NCI-H1930 (cell line): ENCODE results near the gene TTC31.
"Not testable (repeated sequence)": the region's sequence is repeated elsewhere in the genome, so short reads cannot be mapped to it uniquely, and the experiment has no call there.

Experiments
- DNase-seq, 2 experiments: peaks; one replicate each; lab custom pipeline; 2025; lab: John Stamatoyannopoulos, UW

The TTC31 gene

DNA sequence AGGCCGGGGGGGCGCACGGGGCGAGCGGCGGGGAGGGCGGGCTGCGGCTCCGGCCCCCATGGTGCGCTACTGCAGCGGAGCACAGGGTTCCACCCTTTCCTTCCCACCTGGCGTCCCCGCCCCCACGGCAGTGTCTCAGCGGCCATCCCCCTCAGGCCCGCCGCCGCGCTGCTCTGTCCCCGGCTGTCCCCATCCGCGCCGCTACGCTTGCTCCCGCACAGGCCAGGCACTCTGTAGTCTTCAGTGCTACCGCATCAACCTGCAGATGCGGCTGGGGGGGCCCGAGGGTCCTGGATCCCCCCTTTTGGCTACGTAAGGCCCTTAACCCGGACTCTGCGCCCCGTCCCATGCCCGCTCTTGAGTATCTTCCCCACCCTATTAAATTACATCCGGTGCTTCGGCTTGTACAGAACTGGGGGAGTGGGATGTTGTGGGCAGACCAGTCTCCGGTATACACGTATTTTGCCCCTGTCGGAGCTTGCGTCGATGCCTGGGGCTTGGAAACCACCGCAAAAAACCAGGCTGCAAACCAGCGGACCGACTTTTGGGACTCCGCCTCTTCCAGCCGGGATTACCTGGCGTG lies 25.2 kb upstream of the TTC31 start:
- peak; percentile 70 to 74 for DNase-seq

DNA sequence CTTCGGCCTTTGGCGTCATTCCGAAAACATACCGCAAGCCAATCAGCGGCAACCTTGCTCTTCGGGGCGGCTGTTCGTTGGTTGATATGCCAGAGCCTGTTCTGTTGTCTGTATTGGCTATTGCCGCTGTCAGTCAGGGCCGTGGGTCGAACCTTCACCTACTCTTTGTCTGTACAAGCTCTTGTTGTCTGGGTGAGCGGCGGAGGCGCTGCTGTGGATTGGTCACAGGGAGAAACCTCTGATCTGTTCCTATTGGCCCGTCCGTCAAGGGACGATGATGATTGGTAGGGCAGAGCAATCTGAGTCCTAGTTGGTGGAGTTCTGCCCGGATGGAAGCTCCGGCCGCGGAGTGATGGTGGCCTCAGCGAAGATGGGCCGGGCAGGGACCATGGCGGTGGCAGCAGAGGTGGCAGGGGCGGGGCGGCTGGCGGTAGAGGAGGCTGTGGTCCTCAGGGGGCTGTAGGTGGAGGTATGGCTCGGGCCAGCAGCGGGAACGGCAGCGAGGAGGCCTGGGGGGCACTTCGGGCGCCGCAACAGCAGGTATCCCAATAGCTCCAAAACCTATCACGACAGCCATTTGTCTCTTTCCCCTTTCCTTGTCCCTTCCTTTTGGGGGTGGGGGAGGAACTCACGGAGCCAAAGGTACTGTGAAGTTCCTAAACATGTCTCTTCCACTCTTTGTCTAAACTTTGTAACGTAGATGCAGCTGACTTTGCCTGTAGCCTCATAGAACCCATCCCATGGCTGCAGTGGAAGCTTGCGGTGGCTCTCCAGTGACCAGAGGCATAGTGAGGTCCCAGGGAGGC lies 24.5 kb upstream of the TTC31 start, which contains the start of gene WBP1:
WBP1 (plus strand) TSS at position 307 of the 806 bp plus-strand sequence; CDS start at position 472, 165 bp downstream.
- peak; percentile 99 for DNase-seq

DNA sequence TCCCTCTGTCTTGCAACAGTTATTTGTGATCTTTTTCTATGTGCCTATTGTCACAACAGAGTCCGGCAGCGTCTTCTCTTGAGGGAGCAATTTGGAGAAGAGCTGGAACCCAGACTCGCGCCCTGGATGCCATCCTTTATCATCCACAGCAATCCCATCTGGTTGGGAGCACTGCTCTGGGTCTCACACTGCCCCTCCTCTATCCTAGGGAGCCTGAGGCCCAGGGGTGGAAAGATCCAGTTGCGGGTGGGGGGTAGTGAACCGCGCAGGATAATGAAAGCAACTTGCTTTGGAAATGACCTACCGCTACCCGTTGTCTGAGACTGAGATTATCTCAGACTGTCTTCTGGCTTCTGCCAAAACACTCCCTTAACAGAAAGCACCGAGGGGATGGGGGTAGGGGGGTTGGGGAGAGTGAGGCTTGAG lies 23.9 kb upstream of the TTC31 start:
- DNase-seq: no peak

DNA sequence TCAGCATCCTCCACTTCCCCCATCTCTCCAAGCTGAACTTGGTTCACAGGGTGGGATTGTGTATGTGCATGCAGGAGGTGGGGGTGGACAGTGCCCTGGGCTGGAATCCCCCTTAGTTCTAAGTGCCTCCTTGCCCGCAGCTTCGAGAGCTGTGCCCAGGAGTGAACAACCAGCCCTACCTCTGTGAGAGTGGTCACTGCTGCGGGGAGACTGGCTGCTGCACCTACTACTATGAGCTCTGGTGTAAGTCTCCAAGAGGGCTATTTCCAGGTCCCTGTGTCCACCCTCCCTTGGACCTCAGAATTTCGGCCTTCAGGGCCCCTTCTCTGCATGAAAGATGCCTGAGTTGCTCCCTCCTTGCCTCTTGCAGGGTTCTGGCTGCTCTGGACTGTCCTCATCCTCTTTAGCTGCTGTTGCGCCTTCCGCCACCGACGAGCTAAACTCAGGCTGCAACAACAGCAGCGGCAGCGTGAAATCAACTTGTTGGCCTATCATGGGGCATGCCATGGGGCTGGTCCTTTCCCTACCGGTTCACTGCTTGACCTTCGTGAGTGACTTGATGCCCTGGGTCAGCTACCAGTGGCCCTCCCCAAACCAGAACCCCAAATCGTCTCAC lies 23.3 kb upstream of the TTC31 start:
- not testable (repeated sequence) for DNase-seq

DNA sequence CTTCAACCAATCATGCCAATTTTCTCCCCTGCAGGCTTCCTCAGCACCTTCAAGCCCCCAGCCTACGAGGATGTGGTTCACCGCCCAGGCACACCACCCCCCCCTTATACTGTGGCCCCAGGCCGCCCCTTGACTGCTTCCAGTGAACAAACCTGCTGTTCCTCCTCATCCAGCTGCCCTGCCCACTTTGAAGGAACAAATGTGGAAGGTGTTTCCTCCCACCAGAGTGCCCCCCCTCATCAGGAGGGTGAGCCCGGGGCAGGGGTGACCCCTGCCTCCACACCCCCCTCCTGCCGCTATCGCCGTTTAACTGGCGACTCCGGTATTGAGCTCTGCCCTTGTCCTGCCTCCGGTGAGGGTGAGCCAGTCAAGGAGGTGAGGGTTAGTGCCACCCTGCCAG lies 22.7 kb upstream of the TTC31 start:
- DNase-seq: not testable (repeated sequence)

DNA sequence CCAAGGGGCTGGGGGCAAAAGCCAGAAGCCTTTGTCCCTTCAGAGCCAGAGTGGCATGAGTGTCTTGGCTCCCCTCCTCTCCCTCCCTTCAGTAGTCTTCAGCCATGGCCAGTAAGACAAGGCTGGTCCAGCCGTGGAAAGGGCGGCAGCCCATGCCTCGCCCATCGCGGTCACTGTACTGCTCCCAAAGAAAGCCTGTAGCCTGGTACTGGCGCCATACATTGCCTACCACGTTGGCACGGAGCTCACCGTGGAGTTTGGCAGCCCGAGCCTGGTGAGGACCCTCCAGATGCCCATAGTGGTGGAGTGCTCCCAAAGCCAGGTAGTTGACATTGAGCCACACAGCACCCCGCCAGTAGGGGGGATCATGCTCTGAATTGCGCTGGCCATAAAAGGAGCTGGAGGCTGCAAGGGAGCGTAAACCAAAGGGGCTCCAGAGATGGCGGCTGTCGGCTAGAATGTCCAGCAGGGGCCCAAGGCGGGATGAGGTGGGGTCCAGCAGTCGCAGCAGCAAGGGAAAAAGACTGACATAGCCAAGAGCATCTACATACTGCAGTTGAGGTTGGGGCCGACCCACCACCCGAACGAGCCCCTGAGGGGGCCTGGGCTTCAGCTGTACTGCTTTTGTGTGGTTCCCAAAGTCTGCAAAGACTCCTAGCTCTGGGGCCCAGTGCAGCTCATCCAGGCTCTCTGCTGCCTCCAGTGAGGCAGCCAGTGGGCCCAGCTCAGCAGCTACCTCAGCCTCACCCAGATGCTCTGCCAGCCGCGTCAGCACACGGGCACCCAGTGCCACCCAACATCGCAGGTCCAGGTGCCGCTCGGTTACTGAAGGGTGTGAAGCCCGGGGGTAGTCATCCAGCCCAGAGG lies 21.5 kb upstream of the TTC31 start:
- DNase-seq: no peak

DNA sequence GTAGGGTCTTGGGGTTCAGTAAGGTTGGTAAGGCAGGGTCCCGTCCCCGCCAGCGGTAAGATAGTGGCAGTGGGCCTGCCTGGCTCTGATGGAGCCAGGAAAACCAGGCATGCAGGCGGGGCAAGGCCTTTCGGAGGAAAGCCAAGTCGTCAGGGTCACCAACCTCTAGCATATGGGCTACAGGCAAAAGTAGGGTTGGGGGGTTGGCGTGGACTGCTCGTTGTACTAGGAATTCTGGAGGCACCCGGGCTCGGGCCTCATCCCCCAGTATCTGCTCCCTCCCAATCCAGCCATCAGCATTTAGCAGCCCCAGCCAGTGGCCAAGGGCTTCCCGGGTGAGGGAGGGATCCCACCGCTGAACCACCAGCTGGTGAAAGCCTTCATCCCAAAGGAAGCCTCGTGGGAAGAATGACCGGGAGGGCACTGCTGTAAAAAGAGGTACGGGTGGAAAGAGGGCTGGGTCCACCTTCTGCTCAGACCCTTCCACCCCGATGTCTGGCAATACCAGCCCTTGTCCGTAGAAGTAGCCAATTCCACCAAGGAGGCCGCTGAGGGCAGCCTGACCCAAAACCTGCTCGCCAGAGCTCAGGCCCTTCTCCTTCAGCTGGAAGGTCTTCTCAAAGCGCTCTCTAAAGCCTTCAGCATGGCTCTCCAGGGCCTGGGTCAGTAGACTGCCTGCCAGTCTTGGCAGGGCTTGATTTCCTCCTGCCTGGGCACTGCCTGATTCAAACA lies 20.7 kb upstream of the TTC31 start:
- DNase-seq: no peak

DNA sequence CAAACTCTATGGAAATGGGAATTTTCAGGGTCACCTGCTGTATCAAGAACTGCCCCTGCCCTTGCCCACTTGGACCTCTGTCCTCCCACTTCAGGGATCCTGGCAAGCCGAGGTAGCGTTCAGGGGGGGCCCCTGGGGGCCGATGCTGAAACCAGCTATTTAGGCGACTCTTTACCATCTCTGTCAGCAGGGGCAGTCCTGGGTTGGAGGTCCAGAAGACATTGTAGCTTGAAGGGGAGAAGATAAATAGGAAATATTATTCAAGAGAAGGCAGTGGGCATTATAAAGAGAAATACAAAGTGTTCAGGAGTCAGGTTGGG lies 20.1 kb upstream of the TTC31 start:
- no peak for DNase-seq

DNA sequence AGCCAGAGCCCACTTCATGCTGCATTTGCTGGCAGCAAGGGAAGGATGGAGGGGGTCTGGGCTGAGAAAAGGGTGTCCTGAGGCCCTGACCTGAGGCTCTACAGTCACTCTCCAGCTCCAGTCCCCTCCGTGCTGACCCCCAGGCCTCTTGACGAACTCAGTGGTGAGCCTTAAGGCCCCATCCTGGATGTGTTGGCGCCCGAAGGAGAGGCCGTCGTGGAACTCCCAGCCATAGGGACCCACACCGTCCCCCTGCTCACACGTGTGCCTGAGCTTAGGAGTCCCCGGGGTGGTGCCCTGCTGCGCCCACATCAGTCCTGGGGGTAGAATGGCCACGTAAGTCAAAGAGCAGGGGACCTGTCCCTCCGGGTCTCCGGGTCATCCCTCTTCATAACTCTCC lies 18.5 kb upstream of the TTC31 start:
- no peak for DNase-seq

DNA sequence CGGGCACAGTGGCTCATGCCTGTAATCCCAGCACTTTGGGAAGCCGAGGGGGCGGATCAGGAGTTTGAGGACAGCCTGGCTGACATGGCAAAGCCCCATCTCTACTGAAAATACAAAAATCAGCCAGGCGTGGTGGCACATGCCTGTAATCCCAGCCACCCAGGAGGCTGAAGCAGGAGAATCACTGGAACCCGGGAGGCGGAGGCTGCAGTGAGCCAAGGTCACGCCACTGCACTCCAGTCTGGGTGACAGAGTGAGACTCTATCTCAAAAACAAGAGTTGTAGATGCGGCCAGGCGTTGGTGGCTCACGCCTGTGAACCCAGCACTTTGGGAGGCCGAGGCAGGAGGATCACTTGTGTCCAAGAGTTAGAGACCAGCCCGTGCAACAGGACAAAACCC lies 12.1 kb upstream of the TTC31 start:
- not testable (repeated sequence) for DNase-seq

DNA sequence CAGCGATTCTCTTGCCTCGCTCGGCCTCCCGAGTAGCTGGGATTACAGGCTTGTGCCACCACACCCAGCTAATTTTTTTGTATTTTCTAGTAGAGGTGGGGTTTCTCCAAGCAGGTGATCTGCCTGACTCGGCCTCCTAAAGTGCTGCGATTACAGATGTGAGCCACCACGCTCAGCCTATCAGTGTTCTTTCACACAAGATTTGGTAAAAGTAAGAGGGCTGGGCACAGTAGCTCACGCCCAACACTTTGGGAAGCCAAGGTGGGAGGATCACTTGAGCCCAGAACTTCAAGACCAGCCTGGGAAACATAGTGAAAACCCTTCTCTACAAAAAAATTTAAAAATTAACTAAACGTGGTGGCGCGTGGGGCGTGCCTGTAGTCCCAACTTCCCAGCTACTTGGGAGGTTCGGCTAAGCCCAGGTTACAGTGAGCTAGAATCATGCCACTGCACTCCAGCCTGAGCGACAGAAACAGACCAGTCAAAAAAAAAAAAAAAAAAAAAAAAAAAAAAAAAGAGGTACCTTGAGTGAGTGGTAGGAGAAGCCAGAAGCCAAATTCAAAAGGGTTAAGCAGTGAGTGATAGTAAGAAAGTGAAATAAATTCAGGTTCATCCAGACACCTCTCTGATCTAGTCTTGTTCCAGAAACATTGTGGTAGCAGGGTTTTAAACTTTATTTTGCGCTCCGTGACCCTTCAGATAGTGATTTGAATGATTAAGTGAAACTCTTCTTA lies 11.4 kb upstream of the TTC31 start:
- DNase-seq: no peak

DNA sequence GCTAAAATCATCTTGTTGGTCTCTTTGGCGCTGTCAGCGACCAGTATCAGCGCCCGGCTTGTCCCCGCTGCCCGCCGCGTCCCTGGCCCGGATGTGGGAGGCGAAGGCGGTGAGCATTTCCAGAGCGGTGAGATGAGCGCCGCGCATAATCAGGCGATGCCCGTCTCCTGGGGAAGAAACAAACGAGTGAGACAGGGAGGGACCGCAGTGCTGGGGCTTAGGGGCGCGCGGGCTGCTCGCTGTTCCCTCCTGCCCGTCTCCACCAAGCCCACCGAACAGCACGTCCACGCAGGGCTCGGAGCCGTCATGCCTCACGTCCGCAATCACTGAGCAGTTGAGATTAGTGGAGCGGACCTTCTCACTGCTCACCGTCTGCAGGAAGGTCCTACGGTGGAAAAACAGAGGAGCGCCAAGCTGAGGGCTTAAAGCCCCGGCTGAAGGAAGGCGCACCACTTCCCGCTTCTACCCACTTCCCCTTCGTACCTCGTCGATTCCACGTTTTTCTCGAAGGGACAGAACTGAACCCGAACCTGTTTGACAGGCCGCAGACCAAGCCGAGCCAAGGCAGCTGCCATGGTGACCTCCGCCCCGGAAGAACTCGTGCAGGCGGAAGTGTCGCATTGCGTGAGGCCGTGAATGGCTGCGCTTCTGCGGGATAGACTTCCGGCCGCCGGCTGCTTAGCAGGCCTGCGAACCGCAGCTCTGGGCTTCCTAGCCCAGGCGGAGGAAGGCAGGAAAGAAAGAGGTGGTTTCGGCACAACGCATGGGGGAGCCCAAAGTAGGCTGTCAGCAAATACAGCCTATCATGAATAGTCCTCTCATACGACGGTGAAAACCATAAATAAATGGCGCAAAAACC lies 10.6 kb upstream of the TTC31 start, which contains the start of gene MRPL53:
MRPL53 (minus strand) TSS at position 595 of the 859 bp plus-strand sequence; CDS start at position 575, 20 bp downstream.
- DNase-seq: peak; percentile 91 to 92

DNA sequence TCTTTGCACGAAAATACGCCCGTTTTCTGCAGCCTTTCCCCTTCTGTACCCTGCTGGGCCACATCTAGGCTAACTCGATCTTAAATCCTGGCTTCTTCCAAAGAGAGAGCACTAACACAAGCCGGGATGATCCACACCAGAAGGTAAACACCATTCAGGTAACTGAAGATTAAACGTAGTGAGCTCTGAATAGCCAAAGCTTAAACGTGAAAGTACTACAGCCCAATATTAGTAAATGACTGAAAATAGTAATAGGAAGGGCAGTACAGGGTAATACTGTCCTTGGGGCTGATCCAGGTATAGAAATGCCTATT lies 10.0 kb upstream of the TTC31 start:
- DNase-seq: no peak

DNA sequence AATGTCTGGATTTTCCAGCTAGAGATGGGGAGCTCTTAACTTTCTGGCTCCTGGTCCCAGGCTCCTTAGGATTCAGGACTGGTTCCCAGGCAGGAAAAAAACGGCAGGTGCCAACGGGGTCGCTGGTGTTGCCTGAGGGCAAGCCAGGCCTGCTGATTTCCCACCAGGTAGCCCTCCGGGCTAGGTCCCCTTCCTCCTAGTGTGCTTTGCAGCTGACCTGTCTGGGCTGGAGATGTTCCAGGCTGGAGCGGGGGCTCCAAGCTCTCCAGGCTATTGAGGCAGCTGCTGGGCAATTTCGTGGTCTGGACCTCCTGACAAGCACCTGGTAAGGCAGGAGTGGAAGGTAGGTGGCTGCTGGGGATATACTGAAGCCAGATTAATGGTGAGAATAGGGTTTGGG lies 8.4 kb upstream of the TTC31 start:
- no peak for DNase-seq

DNA sequence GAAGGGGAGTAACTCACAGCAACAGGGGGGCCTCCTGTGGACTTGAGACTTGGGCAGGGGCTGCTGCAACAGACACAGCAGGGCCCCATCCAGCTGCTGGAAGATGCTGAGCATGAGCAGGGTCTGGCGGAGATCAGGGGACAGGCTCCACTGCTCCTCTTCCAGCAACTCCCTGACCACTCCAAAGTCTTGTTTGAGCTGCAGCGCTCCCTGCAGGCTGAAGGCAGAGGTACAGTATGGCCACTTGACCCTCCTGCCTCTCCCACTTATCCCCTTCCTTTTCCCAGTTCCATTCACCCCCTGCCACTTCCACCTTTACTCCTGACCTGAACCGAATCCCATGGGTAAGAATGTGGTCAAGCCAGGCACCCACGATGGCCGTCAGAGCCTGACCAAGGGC lies 8.0 kb upstream of the TTC31 start:
- no peak for DNase-seq

DNA sequence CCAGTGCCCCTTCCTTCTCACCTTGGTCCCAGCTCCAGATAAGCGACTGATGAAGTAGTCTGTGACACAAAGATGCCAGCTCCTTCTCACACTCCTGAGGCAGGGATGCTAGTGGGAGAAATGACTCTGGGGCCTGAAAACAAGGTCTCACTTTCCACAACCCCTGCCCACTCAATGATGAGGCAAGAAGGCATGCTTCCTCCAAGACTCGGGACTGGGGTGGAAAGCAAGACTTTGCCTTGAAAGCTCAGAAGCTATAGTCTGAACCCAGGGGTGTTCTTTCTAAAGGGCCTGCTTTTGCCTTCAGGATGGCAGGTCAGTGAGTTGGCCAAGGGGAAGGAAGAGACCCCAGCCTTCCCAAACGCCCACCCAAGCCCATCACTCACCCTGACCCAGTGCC lies 1.4 kb upstream of the TTC31 start:
- no peak for DNase-seq

DNA sequence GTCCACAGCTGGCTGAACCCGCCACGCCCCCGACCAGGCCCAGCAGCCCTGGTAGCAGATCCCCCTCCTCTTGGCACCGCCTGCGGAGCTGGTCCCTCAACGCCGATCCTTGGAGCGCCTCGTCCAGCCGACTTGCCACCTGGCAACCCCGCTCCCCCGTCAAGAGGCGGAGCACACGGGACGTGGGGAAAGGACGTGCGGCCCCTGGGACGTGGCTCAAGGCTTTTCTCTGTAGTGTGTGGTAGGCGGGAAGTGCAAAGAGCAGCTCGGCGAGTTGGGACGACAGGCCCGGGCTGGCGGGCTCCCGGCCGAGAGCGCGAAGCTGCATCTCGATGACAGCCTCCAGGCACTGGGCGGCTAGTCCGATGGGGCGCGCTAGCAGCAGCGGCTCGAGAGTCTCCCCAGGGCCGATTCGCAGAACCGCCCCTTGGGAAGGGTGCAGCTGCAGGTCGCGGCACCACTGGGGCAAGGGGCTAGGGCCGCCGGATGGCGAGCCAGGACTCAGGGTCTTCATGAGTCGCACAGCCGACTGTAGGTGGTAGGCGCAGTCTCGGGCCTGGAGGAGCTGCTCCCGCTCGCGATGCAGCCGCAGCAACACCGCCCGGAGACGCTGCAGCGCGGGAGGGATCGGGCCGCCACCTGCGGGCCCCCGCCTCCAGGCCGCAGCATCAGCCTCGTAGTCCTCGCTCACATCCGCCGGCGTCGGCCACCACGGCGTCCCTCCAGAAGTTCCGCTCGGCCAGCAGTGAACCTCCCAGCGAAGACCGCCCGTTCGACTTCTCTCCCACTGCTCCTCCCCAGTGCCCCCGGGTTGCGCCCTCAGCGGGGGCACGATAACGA lies 700 bp upstream of the TTC31 start:
- no peak for DNase-seq

DNA sequence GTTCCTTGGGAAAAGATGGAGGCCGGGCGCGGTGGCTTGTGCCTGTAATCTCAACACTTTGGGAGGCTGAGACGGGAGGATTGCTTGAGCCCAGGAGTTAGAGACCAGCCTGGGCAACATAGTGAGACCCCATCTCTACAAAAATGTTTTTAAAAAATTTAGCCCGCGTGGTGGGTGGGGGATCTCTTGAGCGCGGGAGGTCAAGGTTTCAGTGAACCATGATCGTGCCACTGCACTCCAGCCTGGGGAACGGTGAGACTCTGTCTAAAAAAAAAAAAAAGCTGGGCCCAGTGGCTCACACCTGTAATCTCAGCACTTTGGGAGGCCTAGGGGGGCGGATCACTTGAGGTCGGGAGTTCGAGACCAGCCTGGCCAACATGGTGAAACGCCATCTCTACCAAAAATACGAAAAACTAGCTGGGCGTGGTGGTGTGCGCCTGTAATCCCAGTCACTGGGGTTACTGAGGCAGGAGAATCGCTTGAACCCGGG lies 839 bp downstream of the TTC31 start:
- not testable (repeated sequence) for DNase-seq

DNA sequence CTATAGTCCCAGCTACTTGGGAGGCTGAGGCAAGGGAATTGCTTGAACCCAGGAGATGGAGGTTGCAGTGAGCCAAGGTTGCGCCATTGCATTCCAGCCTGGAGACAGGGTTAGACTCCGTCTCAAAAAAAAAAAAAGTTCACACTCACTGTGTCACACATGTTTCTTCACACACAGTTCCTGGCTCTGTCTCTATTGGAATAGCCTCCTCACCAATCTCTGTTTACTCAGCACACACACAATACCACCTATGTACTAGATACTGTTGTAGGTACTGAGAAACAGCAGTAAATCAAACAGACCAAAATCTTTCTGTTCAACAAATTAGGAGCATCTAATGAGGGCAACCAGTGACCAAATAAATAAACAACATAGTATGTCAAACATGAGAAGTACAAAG lies 3.3 kb downstream of the TTC31 start:
- no peak for DNase-seq
